ENCODE data around the gene SND1.

DNA sequence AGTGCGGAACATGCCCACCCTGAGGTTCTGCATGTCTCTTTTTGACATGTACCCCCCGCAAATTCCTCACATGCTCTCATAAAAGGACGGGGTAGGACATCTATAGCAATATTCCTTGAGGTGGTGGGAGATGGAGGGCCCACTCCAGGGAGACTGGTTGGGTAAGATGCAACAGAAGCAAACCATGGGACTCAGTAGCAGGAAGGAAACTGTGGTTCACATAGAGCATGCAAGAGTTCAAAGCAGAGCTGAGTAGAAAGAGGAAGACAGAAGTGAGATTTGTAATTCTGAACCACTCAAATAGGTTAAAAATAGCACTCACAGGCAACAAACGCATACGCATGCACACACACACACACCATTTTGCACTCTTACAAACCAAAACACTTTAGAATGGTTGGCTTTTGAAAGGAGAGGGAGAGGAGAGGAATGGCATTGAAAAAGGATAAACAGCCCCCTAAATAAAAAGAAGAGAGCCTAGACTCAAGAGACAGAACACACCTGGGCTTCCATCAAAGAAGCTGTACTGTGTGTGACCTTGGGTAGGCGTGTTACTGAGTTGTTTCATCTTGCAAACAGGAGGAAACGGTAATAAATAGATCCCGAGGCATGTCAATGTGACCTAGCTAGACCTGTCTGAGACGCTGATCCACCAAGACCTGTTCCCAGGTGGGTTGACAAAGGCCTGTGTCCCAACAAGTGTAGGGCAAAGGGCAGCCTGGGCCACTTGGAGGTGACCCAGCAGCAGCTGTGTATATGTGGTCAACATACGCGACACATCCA is 456.8 kb downstream of the SND1 start:
- TF ChIP-seq EZH2 (IDR thresholded peaks at IDR 0.05) (no peak), POLR2AphosphoS5 (IDR thresholded peaks at IDR 0.05; ENCODE audit: borderline replicate concordance, low read depth, low read length) (no peak), FOXP2 (optimal IDR thresholded peaks at IDR 0.05; ENCODE audit: control extremely low read depth, extremely low read length, insufficient read depth) (no peak)
